SK-N-MC (cell line): ENCODE results near the gene RPIA.

Experiments used
- EZH2 ChIP-seq: fragments of 200-600 bp; sonication (generic); IDR thresholded peaks from one replicate; pipeline ENCODE4 v1.6.1; 2017; ENCODE audit warnings: antibody characterized with exemption
- FOXP2 ChIP-seq: optimal IDR thresholded peaks from 2 replicates; pipeline ENCODE3; 2011; ENCODE audit warnings: mild to moderate bottlenecking, moderate library complexity; ENCODE audit not compliant: insufficient read depth; ENCODE audit errors: extremely low read length, control extremely low read depth
- POLR2AphosphoS5 ChIP-seq: IDR thresholded peaks from 2 replicates; pipeline ENCODE4 v1.6.1; 2012; ENCODE audit warnings: mild to moderate bottlenecking, low read depth, low read length, borderline replicate concordance

DNA sequence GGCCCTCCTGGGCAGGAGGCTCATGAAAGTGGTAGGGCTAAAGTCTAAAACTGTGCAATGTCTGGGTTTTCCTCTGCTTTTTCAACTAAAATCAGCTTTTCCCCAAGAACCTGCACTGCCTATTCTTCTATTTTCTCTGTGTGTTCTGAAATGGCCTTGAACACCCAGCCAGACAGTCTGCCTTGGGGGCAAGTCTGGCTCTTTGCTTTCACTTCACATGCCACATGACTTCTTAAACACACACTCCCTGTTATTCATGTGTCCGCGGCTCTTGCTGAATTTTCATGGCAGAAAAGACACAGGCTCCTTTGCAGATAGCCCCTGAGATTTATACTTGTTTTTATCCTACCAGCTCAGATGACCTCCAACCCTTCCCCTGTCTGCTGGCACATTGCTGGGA is 10.6 kb upstream of the RPIA start:
- TF ChIP-seq POLR2AphosphoS5 (no peak), EZH2 (no peak), FOXP2 (no peak)
